Measurements from ENCODE around the gene CARNS1. TPM values are rescaled to one million over a fixed set of nuclear protein-coding genes. Genes with fewer than 3 reads are reported as not detected.
A peak's percentile ranks its signal among the peaks of the same experiment; 100 is the strongest.

CARNS1 gene
- total RNA-seq, 4 donors from 2014 or later: 0.27 to 4.4 (median 0.43) TPM

DNA sequence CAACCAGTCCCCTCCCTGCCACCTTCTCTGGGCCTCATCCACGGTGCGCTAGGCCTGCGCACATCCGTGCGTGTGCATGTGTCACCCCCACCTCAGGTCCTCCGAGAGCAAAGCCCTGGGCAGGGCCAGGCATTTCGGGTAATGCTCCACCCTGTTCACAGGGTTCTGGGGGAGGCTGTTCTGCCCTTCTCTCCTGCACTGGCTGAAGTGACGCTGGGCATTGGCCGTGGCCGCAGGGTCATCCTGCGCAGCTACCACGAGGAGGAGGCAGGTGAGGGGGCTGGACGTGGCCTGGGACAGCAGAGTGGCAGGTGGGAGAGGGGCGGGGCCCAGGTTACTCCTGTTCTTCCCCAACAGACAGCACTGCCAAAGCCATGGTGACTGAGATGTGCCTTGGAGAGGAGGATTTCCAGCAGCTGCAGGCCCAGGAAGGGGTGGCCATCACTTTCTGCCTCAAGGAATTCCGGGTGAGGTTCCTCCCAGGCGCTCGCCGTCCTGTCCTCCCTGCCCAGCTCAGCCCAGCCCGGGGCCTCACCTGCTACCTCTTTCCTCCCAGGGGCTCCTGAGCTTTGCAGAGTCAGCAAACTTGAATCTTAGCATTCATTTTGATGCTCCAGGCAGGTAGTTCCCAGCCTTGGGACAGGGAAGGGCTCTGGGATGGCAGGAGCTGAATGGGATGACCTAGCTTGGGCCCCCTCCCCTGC, 19.8 kb upstream of the CARNS1 start:
- TF ChIP-seq POLR2AphosphoS5 (IDR thresholded peaks at IDR 0.05) (no peak), EP300 (IDR thresholded peaks at IDR 0.05; ENCODE audit: low read depth) (no peak), POLR2A (IDR thresholded peaks at IDR 0.05) (no peak)
- Histone ChIP-seq H3K27me3 (no peaks in the 10 kb centered on the region), H3K4me3 (no peak overlapping the region), H3K36me3 (peaks cover 0 to 24% (median 9%) of the 10 kb centered on the region in 4 donors), H3K27ac (no peak overlapping the region), H3K4me1 (peaks cover 22 to 45% (median 32%) of the 10 kb centered on the region in 4 donors), H3K9me3 (no peaks in the 10 kb centered on the region)
- DNase-seq: no peak
- 84% methylated on average over 18 of the region's 19 CpGs; no CpG with 5 or more reads in 1 of the 2 donors for WGBS, 2 donors (ENCODE audit: low coverage in 1 of 2)
- in situ Hi-C loops (cut with MboI; ENCODE audit: low pct_ligation_motif_present in 1 of 4, low pct_unique_long_range_greater_than_20kb in 1 of 4, low sequenced_read_pairs in 3 of 4) (loop anchor here in 3 of 4 donors (10.0 to 25.0 kb wide), 2 partner anchors 89 to 133 kb away; partner anchors contain the start of genes AIP (in 2 of the 3) and GRK2 (in 1 of the 3)), intact Hi-C loops (cut with DNase I; ENCODE audit: low total_unique reads) (no loop called here)

DNA sequence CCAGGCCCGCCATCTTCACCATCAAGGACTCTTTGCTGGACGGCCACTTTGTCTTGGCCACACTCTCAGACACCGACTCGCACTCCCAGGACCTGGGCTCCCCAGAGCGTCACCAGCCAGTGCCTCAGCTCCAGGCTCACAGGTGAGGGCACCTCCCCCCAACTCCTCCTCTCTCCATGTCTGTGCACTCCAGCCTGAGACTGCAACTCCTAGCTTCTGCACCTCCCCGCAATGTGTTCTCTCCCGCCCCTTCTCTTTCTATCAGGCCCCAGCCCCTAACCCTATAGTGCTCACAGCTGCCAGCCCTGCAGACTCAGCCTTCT, 19.3 kb upstream of the CARNS1 start:
- in situ Hi-C loops (cut with MboI; ENCODE audit: low pct_ligation_motif_present in 1 of 4, low pct_unique_long_range_greater_than_20kb in 1 of 4, low sequenced_read_pairs in 3 of 4) (loop anchor here in 3 of 4 donors (10.0 to 25.0 kb wide), 2 partner anchors 89 to 134 kb away; partner anchors contain the start of genes AIP (in 2 of the 3) and GRK2 (in 1 of the 3)), intact Hi-C loops (cut with DNase I; ENCODE audit: low total_unique reads) (no loop called here)
- H3K9me3 ChIP-seq: no peaks in the 10 kb centered on the region
- peaks cover 0 to 24% (median 9%) of the 10 kb centered on the region in 4 donors for H3K36me3 ChIP-seq
- no peak overlapping the region for H3K4me3 ChIP-seq
- TF ChIP-seq EP300 (IDR thresholded peaks at IDR 0.05; ENCODE audit: low read depth) (no peak), POLR2A (IDR thresholded peaks at IDR 0.05) (no peak), POLR2AphosphoS5 (IDR thresholded peaks at IDR 0.05) (no peak)
- TF ChIP-seq, protein P1, sequence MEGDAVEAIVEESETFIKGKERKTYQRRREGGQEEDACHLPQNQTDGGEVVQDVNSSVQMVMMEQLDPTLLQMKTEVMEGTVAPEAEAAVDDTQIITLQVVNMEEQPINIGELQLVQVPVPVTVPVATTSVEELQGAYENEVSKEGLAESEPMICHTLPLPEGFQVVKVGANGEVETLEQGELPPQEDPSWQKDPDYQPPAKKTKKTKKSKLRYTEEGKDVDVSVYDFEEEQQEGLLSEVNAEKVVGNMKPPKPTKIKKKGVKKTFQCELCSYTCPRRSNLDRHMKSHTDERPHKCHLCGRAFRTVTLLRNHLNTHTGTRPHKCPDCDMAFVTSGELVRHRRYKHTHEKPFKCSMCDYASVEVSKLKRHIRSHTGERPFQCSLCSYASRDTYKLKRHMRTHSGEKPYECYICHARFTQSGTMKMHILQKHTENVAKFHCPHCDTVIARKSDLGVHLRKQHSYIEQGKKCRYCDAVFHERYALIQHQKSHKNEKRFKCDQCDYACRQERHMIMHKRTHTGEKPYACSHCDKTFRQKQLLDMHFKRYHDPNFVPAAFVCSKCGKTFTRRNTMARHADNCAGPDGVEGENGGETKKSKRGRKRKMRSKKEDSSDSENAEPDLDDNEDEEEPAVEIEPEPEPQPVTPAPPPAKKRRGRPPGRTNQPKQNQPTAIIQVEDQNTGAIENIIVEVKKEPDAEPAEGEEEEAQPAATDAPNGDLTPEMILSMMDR (IDR thresholded peaks at IDR 0.05): no peak
- whole genome bisulfite sequencing, 2 donors (ENCODE audit: low coverage in 1 of 2): 89% methylated on average over 7 of the region's 7 CpGs; no CpG with 5 or more reads in 1 of the 2 donors
- H3K4me1 ChIP-seq: peaks cover 19 to 43% (median 31%) of the 10 kb centered on the region in 4 donors
- no peak for DNase-seq
- no peaks in the 10 kb centered on the region for H3K27me3 ChIP-seq
- H3K27ac ChIP-seq: no peak overlapping the region

DNA sequence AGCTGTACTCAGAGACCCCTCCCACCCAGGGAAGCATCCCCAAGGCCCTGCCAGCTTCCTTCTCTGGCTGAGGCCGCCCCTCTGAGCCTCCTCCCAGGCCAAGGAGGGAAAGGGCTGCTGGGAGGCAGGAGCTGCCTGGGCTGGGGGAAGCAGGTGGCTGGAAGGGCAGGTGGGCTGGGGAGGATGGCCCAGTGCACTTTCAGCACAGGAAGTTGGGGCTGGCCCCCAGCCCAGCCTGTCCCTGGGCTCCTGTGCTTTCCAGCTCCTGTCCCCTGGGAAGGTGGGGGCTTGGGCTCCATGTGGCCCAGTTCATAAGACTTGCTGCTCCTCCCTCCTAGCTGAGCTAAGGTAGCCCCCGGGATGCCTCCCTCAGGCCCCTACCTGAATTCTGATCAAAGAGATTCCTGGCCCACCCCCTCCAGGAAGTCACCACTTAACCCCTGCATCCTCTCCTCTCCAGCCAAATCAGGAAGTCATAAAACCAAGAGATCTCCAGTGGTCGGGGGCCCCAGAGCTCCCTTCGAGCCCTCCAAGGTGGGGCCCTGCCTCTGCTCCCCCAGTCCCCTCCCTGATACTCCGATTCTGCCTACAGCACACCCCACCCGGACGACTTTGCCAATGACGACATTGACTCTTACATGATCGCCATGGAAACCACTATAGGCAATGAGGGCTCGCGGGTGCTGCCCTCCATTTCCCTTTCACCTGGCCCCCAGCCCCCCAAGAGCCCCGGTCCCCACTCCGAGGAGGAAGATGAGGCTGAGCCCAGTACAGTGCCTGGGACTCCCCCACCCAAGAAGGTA, 18.7 kb upstream of the CARNS1 start:
- Histone ChIP-seq H3K4me3 (no peak overlapping the region), H3K4me1 (peaks cover 19 to 43% (median 30%) of the 10 kb centered on the region in 4 donors), H3K27me3 (no peaks in the 10 kb centered on the region), H3K36me3 (peaks cover 0 to 24% (median 9%) of the 10 kb centered on the region in 4 donors), H3K9me3 (no peaks in the 10 kb centered on the region), H3K27ac (no peak overlapping the region)
- DNase-seq: no peak
- TF ChIP-seq POLR2AphosphoS5 (IDR thresholded peaks at IDR 0.05) (peak in 1 of 3 donors; percentile 21), POLR2A (IDR thresholded peaks at IDR 0.05) (no peak)
- intact Hi-C loops (cut with DNase I; ENCODE audit: low total_unique reads): no loop called here
- WGBS, 2 donors (ENCODE audit: low coverage in 1 of 2): 58 to 100% methylated on average over 1 to 13 of the region's 13 CpGs
- in situ Hi-C loops (cut with MboI; ENCODE audit: low pct_ligation_motif_present in 1 of 4, low pct_unique_long_range_greater_than_20kb in 1 of 4, low sequenced_read_pairs in 3 of 4): loop anchor here in 3 of 4 donors (10.0 to 25.0 kb wide), 2 partner anchors 88 to 134 kb away; partner anchors contain the start of genes AIP (in 2 of the 3) and GRK2 (in 1 of the 3)

DNA sequence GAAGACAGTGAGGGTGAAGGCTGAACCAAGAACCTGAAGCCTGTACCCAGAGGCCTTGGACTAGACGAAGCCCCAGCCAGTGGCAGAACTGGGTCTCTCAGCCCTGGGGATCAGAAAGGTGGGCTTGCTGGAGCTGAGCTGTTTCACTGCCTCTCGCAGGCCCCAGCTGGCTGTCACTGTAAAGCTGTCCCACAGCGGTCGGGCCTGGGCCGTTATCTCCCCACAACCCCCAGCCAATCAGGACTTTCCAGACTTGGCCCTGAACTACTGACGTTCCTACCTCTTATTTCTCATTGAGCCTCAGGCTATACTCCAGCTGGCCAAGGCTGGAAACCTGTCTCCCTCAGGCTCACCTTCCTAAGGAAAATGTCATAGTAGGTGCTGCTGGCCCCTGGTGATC, 17.9 kb upstream of the CARNS1 start:
- Histone ChIP-seq H3K4me1 (peaks cover 23 to 46% (median 32%) of the 10 kb centered on the region in 4 donors), H3K36me3 (peaks cover 0 to 24% (median 9%) of the 10 kb centered on the region in 4 donors), H3K4me3 (no peak overlapping the region), H3K9me3 (no peaks in the 10 kb centered on the region), H3K27me3 (no peaks in the 10 kb centered on the region), H3K27ac (no peak overlapping the region)
- 82% methylated on average over 6 of the region's 6 CpGs; no CpG with 5 or more reads in 1 of the 2 donors for WGBS, 2 donors (ENCODE audit: low coverage in 1 of 2)
- TF ChIP-seq POLR2A (IDR thresholded peaks at IDR 0.05) (peak; percentile 10), EP300 (IDR thresholded peaks at IDR 0.05; ENCODE audit: low read depth) (no peak)
- in situ Hi-C loops (cut with MboI; ENCODE audit: low pct_ligation_motif_present in 1 of 4, low pct_unique_long_range_greater_than_20kb in 1 of 4, low sequenced_read_pairs in 3 of 4): loop anchor here in 3 of 4 donors (10.0 to 25.0 kb wide), 2 partner anchors 87 to 135 kb away; partner anchors contain the start of genes AIP (in 2 of the 3) and GRK2 (in 1 of the 3)
- intact Hi-C loops (cut with DNase I; ENCODE audit: low total_unique reads): no loop called here
- DNase-seq: no peak

DNA sequence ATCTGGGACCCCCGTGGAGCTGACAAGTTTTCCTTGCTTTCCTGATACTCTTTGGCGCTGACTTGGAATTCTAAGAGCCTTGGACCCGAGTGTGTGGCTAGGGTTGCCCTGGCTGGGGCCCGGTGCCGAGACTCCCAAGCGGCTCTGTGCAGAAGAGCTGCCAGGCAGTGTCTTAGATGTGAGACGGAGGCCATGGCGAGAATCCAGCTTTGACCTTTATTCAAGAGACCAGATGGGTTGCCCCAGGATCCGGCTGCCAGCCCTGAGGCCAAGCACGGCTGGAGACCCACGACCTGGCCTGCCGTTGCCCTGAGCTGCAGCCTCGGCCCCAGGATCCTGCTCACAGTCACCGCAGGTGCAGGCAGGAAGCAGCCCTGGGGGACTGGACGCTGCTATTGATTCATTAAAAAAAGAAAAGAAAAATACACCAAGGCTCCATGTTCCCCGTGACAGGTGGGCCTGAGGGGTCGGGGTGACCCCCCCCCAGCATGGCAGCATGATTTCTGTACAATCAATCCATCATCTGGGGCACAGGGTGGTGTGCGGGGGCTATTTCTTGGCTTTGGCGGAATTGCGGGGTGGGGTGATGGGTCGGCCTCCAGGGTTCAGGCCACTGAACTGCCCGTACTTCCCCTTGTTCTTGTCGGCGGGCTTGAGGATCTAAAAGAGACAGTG, 17.4 kb upstream of the CARNS1 start:
- no peaks in the 10 kb centered on the region for H3K9me3 ChIP-seq
- 78% methylated on average over 23 of the region's 24 CpGs; no CpG with 5 or more reads in 1 of the 2 donors for WGBS, 2 donors (ENCODE audit: low coverage in 1 of 2)
- no peak for DNase-seq
- H3K27me3 ChIP-seq: no peaks in the 10 kb centered on the region
- no peak overlapping the region for H3K27ac ChIP-seq
- peaks cover 20 to 42% (median 31%) of the 10 kb centered on the region in 4 donors for H3K4me1 ChIP-seq
- TF ChIP-seq POLR2A (IDR thresholded peaks at IDR 0.05): no peak
- TF ChIP-seq POLR2AphosphoS5 (IDR thresholded peaks at IDR 0.05): no peak
- TF ChIP-seq EP300 (IDR thresholded peaks at IDR 0.05; ENCODE audit: low read depth): no peak
- TF ChIP-seq, protein P1 (IDR thresholded peaks at IDR 0.05): no peak
- in situ Hi-C loops (cut with MboI; ENCODE audit: low pct_ligation_motif_present in 1 of 4, low pct_unique_long_range_greater_than_20kb in 1 of 4, low sequenced_read_pairs in 3 of 4): loop anchor here in 3 of 4 donors (10.0 to 25.0 kb wide), 2 partner anchors 87 to 136 kb away; partner anchors contain the start of genes AIP (in 2 of the 3) and GRK2 (in 1 of the 3)
- H3K36me3 ChIP-seq: peaks cover 0 to 24% (median 9%) of the 10 kb centered on the region in 4 donors
- no peak overlapping the region for H3K4me3 ChIP-seq
- intact Hi-C loops (cut with DNase I; ENCODE audit: low total_unique reads): no loop called here
